Hematopoietic multipotent progenitor cell (in vitro differentiated cells): ENCODE measurements around the gene EFCAB11. TPM values are rescaled to one million over a fixed set of nuclear protein-coding genes. Genes with fewer than 3 reads are reported as not detected.
"Not testable (repeated sequence)": the region's sequence is repeated elsewhere in the genome, so short reads cannot be mapped to it uniquely, and the experiment has no call there.

Experiments
- DNase-seq, 3 donors: peaks; one replicate each; pipeline ENCODE4 v3.0.0-alpha.2; 2011 to 2015; ENCODE audit warnings: low read depth in 2 of 3, low spot score in 2 of 3
- total RNA-seq: library from RNA; depleted of rRNA; stranded (reverse); fragments of >200 nt; gene quantifications from one replicate; pipeline ENCODE4 v1.2.3, GENCODE V29; 2012

Gene EFCAB11
- total RNA-seq, 1 donor: 3.0 TPM

DNA sequence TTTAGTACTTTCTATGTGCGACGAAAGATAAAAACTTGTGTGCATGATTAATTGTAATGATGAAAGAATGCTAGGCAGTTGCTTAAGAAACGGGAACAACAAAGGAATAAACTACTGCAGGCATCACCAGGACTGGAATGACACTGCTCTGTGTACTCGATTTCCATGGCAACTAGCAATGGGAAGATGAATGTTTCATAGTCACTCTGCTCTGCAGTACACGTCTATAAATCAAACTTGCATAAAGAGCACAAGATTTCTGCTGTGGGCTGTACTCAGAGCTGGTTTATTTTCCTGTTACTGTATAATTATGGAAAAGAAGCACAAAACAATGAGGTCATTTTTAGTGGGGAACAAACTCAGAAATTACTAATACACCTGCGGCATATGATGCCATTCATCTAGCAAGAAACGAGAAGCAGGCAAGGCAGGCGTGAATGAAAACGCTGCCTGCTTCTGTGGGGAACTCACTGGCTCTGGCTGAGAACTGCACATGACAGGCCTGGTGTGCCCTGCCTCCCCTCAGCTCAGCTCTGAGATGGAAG, 41.8 kb downstream of the EFCAB11 start:
- peak in 2 of 3 donors; percentile 92 to 97 for DNase-seq

DNA sequence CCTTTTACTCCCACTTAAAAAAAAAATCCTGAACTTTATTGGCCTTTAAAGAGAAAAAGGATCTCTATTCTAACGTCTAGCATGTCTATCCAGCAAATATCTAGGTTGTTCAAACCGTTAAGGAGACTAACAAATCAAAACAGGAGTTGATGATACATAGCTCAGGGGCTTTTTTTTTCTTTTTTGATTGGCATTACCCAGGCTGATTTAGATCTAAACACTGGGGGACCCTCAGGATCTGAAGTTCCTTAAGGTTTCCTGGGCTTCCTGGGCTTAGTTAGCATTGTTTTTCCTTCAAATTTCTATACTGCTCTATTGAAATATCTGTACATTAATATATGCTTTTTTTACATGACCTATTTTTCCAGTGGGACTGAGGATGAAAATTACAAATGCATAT, 42.3 kb downstream of the EFCAB11 start:
- peak in 1 of 3 donors; percentile 52 for DNase-seq

DNA sequence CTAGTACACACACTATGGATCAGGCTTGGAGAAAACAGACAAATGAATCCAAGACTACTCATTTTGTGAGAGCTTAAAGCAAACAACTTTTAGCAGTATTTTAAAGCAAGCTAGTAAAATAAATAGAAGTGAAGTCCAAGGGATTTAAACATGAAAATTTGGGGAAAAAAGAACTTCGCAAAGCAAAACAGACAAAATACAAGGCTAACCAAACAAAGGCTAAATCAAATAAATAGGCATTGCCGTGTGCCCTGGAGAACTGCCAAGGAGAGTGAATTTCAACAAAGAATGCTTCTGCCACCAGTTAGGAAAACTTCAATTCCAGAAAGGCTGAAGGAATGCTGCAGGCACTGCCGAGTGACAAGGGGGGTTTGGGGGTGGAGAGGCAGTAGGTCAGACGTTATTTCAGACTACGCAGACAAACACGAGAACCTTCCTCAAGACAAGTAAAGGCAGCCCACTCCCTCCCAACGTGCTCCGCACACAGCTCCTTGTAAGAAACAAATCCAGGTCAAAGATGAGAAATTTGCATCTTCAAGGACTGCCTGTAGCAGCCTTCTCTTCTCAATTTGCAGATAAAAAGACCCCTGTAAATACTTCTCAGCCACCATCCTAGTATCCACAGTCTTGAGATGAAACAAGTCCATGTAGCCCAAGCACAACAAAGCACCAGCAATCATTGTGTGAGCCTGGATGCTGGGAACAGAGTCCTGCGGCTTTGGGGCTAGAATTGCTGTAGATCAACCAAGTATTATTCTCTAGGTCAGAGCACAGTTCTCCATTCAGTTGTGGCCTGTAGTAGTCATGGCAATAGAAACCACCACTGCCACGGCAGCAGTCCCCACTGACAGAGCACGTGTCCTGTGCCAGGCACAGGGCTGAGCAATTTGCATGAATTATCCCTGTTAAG, 43.3 kb downstream of the EFCAB11 start:
- peak in 2 of 3 donors; percentile 47 to 69 for DNase-seq

DNA sequence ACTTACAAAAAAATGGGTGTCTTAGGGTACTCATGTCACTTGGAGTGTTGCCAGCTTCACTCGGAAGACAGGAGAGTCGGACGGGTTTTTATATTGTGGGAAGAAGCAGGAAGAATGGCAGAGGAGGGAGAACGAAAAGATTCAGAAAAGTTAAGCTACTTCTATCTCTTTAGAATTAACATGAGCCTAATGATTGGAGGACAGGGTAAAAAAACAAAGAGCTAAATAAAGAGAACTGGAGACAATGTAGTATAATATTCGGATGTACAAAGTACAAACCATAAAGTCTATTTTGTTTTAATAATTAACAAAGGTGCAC, 43.9 kb downstream of the EFCAB11 start:
- DNase-seq: no peak

DNA sequence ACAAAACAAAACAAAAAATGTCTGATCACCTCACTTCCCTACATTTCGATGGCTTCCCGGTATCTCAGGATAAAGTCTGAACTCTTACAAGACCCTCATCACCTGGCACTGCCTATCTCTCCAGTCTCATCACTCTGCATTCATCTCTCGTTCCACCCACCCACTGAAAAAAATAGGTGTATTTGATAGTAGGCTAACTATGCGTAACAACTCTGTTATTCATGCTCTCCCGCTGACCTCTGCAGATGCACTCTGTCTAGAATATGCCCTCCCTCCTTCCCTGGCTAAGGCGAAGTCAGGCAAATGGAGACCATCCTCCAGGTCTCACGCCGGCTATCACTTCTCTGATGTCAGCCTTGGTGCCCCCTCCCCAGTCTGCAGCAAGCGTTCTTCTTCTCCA, 44.9 kb downstream of the EFCAB11 start:
- no peak for DNase-seq

DNA sequence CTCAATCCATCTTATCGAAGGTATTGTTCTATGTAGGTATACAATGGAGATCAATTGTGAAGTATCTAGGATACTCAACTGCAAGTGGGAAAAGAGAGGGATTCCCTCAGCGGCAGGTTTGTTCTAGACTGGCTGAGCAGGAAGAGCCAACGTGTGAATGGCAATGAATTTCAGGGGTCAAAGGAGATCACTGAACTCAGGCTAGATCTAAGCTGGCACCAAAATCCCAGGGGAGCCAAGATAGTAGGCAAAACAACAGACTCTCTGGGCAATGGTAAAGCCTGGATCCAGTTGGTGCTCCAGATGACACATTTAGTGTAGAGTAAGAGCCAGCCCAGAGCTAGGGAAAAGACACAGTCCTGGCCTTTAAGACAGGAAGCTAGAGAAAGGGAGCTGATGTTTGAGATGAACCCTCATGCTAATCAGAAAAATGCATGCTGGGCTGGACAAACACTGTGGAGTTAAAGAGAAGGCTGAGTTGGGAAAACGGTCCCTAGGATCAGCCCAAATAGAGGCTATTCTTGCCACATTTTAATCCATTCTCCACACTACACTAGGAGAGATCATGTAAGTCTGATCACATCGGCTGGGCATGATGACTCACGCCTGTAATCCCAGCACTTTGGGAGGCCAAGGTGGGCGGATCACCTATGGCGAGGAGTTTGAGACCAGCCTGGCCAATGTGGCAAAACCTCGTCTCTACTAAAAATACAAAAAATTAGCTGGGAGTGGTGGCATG, 45.6 kb downstream of the EFCAB11 start:
- no peak for DNase-seq

DNA sequence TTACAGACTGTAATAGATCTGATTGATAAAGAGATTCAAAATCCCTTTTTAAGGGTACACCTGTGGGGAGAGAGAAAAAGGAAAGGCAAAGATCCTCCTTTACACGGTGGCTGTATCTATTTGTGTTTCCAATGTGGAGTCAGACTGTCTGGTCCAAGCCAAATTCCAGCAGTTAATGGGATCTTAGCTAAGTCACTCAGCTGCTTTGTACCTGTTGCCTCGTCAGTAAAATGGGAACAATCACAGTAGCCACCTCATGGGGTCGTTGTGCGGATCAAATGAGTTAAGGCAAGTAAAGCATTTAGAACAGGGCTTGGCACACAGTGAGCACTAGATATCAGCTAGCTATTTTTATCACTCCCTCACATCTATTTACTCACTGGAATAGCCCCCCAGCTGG, 46.9 kb downstream of the EFCAB11 start:
- DNase-seq: no peak

DNA sequence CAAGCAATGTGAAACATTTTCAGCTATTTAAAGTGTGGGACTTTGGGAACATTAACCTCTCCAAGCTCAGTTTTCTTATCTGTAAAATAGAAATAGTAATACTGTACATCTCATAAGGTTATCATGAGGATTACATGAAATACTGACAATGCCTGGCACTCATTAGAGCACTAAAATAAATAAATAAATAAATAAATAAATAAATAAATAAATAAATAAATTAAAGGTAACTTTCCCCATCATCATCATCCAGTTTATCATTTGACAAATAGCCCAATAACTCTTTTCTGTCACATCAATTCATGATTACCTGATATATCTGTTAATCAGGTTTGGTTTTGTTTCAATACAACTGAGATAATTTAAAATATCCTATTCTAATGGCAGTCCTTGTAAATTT, 48.5 kb downstream of the EFCAB11 start:
- DNase-seq: no peak

DNA sequence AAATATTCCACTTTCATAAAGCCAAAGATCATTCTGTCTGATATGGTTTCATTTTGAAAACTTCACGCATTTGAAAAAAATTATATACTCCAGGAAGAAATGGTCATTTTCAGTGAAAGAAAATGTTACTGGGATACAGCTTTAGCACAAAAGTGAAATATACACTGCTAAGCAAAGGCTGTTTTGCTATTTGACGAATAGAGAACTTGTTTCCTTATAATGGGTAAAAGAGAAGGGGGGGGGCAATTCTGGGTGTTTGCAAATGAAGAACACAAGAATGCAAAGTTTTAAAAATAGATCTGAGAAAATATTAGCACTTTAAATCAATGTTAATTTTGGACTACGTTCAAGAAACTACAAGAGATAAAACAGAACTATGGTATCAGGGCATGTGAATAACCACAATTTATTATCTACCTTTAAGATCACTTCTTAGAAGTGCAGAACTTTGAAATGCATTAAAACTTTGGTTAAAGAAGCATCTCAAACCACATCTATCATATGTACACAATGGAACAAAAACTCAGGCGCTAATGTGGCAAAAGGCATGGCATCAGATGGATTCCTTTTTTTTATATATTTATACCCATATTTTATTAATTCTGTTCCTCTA, 51.1 kb downstream of the EFCAB11 start:
- DNase-seq: peak in 1 of 3 donors; percentile 24

DNA sequence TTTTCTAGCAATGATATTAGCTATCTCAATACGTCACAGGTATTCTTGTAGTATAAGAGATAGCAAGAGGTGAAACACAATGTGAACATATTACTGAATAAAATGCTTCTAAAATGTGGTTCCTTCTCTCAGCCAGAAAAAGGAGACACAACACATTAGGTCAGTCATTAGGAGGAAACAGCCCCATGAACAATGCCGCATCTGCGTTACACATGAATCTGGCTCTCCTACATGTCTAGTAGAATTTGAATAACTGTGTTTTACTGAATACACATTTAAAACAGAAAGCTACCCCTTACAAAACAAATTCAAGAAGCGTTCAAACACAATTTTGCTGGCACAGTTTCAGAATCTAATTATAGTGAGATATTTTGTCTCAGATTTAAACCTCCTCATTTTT, 51.6 kb downstream of the EFCAB11 start:
- DNase-seq: peak in 1 of 3 donors; percentile 35

DNA sequence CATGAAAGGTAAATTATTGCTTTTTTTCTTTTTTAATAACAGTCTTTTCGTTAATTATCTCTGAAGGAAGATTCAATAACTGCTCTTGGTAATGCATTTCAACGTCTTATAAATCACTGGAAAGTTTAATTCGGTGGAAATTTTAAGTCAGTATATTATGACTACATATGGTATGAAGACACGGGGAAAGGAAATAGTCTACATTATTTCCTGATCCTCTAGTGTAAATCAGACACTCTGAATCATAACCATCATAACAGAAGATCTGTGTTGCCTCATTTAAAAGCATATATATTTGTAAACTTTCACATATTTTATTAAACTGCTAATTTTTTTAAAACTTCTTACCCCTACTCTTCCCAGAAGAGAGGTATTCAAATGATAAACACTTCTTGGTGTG, 53.7 kb downstream of the EFCAB11 start:
- DNase-seq: no peak

DNA sequence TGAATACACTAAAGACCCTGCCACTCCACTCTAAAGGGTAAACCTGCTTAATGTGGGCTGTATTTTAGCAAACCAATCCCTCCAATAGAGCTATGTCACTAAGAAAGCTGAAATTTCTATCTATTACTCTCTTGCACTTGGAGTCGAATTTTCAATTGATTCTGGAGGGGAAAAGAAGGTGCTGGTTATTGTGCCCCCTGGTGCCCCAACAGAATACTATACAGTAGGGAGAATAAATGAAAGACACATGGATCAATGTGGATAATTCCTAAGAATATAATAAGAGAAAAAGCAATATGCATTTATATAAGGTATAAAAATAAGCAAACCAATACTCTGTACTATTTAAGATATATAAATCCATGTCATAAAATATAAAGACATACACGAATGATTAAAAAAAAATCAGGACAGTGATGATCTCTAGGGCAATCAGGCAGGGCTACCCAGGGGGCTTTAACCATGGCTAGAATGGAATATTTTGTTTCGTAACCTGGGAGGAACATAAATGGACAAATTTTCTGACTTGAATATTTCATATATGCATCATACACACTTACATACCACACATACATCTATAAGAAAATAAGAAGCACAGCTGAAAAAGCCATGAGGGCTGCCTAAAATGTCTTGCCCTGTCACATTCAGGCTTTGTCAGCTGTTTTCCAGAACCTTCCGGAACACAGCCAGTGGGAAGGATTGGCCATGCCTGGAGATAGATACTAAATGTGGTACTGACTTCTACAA, 54.4 kb downstream of the EFCAB11 start:
- DNase-seq: peak in 1 of 3 donors; percentile 48

DNA sequence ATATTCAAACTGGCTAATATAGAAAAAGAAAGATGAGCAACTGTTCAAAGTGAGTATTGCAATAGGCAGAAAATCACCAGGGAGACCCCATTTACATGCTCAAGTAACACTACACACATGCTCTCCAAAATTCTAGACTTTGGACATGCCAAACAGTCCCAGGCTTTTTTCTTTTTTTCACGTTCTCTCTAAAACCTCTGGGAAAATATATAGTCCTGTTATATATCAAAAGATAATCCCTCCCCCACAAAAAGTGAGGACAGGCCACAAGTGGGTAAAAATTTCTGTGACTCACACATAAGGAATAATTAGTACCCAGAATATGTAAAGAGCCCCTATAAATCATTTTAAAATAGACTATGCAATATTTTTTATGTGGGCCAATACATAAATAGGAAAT, 55.2 kb downstream of the EFCAB11 start:
- DNase-seq: no peak

DNA sequence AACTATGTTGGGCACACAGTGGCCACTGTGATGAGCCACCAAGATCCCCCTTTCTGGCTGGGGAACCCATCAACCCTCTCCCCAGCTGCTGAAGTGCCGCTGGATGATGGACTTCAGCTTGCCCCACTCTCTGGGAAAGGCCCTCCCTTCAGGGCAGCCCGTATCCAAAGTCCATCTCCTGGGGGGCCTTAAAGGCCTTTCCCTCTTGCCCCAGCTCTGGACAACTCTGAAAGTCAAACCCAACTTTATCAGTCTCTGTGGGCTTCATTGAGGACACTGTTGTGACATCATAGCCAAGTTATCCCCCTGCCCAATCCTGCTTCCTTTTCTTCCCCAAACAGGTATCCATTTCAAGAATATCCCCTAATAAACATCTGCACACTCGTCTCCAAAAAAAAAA, 61.1 kb downstream of the EFCAB11 start:
- DNase-seq: not testable (repeated sequence)

DNA sequence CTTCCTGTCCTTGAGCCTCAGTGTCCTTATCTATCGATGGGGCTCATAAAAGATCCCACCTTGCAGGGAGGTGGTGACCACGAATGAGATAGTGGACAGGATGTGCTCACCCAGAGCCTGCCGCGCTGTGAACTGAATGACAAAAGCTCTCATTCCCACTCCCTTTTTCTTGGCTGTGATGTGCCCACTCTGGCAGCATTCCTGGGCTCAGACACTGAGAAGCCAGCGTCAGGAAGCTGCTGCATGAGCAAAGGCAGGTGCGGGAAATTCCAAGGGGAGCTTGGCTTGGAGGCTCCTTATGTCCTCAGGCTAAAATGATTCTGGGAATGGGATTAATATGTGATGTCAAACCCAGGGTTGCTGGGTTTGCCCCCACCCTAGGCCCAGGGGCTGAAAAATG, 61.6 kb downstream of the EFCAB11 start:
- DNase-seq: no peak

DNA sequence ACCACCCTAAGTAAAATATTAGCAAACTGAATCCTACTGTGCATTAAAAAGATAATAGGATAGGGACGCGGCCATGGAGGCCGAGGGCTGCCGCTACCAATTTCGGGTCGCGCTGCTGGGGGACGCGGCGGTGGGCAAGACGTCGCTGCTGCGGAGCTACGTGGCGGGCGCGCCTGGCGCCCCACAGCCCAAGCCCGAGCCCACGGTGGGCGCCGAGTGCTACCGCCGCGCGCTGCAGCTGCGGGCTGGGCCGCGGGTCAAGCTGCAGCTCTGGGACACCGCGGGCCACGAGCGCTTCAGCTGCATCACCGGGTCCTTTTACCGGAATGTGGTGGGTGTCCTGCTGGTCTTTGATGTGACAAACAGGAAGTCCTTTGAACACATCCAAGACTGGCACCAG, 62.8 kb downstream of the EFCAB11 start:
- DNase-seq: not testable (repeated sequence)

DNA sequence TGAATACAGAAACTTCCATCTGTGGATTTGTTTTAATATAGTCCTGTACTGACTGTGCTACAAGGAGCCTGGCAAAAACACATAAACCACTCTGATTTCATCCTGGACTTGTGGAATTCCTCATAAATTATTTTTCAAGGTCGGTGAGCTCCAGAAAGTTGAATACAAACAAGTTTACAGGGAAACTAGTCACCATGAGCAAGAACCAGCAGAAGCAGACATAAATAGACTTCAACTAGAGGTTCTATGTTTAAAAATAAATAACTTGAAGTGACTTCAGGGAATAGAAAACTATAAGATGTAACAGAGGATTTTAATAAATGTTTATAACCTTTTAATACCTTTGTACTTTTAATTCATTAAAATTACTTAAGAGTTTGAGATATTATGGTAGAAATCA, 63.5 kb downstream of the EFCAB11 start:
- DNase-seq: no peak

DNA sequence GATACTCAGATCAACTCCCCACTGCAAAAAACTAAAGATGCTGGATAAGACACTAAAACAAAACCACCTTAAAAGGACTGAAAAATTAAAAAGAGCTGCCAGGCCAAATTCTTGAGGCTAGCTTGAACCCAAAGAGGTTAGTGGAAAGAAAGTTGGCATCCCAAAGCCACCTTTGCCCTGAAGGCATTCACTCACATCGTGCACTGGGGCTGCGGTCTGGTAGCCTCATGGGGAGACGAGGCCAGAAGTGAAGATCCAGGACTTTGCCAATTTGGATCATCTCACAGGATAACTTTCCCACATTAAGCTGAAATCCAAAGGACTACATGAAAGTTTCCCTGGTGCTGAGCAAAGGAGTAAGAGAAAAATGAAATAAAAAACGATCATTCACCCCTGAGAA, 63.9 kb downstream of the EFCAB11 start:
- DNase-seq: no peak

DNA sequence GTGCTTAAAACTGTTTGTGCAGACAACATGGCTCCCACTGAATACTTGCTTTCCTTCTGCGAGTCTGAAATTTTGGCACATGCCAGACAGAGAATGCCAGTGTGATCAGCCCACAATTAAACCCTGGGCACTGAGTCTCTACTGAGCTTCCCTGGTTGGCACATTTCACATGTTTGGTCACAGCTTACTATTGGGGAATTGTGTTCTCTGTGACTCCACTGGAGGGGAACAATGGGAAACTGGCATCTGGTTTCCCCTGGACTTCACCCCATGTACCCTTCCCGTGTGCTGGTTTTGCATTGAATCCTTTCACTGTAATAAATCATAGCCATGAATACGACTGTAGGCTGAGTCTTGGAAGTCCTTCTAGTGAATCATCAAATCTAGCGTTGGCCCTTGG, 64.9 kb downstream of the EFCAB11 start:
- DNase-seq: no peak

DNA sequence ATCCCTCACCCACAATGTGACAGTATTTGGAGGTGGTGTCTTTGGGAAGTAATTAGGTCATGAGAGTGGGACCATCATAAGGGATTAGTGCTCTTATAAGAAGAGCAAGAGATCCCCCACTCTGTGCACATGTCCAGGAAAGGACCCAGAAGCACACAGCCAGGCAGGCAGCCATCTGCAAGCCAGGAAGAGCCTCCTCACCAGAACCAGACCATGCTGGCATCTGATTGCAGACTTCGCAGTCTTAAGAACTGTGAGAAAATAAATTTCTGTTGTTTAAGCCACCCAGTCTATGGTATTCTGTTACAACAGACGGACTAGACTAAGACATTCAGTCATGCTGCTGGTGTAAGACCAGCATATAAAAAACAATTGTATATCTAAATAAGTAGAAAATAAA, 69.8 kb downstream of the EFCAB11 start:
- DNase-seq: no peak

DNA sequence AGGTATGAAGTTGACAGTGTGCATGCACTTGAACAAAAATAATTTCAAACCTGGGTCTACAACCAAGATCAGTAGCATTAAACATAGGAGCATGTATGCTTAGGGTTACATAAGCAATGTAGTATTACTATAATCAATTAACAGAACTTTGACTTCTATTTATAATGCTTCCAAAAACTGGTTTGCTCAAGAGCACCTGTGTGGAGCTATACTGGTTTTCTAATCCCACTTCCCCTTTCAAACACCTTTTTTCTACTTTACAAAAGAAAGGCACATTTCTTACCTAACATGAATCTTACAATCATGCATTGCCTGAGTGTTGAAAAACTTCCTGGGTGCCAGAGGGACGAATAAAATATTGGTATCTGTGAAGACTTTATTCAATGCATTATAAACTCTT, 72.7 kb downstream of the EFCAB11 start:
- no peak for DNase-seq
